ENCODE data around the gene KLHL41. TPM values are rescaled to one million over a fixed set of nuclear protein-coding genes. Genes with fewer than 3 reads are reported as not detected.

Gene KLHL41
- total and polyA plus RNA-seq, 2 of the 13 experiments (the other 11 are each of a cell fraction or from before 2014, with no cell fraction given), result 0.07 to 0.31 TPM

GRCh38 chr2:169479257-169480078, 30.0 kb upstream of the KLHL41 start, which contains the start of gene BBS5 (continued):
- TF ChIP-seq ZNF281 (CRISPR knock-in tag; IDR thresholded peaks at IDR 0.05; ENCODE audit: borderline replicate concordance) (no peak), TEAD2 (CRISPR knock-in tag; IDR thresholded peaks at IDR 0.05) (0 out of 2 replicates have a peak, but pooled peaks have one; percentile 72), DMTF1 (CRISPR knock-in tag; IDR thresholded peaks at IDR 0.05) (no peak), ZNF703 (CRISPR knock-in tag; IDR thresholded peaks at IDR 0.05; ENCODE audit: borderline replicate concordance) (no peak; the same call in 1 of the 2 replicates), E2F2 (CRISPR knock-in tag; IDR thresholded peaks at IDR 0.05; ENCODE audit: borderline replicate concordance) (no peak), SNAPC5 (CRISPR knock-in tag; IDR thresholded peaks at IDR 0.05; ENCODE audit: borderline replicate concordance) (peak; percentile 82; the same call in 1 of the 2 replicates), HNF4A (CRISPR knock-in tag; IDR thresholded peaks at IDR 0.05) (no peak; the same call in 1 of the 2 replicates), RBM39 (IDR thresholded peaks at IDR 0.05; ENCODE audit: low read depth, low read length, poor library complexity, severe bottlenecking) (no peak), KAT8 (CRISPR knock-in tag; IDR thresholded peaks at IDR 0.05) (peak; percentile 85), SIN3B (IDR thresholded peaks at IDR 0.05; ENCODE audit: low read length) (0 out of 2 replicates have a peak, but pooled peaks have one; percentile 3), ARID3A (IDR thresholded peaks at IDR 0.05; ENCODE audit: low read depth, low read length) (no peak), ZNF30 (CRISPR knock-in tag; IDR thresholded peaks at IDR 0.05) (peak; percentile 97), ZNF274 (CRISPR knock-in tag; IDR thresholded peaks at IDR 0.05) (peak; percentile 96), ZSCAN5A (CRISPR knock-in tag; IDR thresholded peaks at IDR 0.05; ENCODE audit: borderline replicate concordance) (peak; percentile 96), RAD21 (CRISPR knock-in tag; IDR thresholded peaks at IDR 0.05) (peak; percentile 82)

Data from HepG2 (cell line).